NCI-H524 treated with DMSO at 0.1 percent for 48 hours (cell line): ENCODE data around the gene HIF1A.
A peak's percentile ranks its signal among the peaks of the same experiment; 100 is the strongest.
"Not testable (repeated sequence)": the region's sequence is repeated elsewhere in the genome, so short reads cannot be mapped to it uniquely, and the experiment has no call there.

ENCODE experiments used
- DNase-seq: peaks from one replicate; lab custom pipeline; 2025; lab: John Stamatoyannopoulos, UW

The HIF1A gene

GRCh38 chr14:61749264-61749663 lies 54.0 kb downstream of the HIF1A start:
- DNase-seq: no peak

GRCh38 chr14:61749867-61750266 lies 54.6 kb downstream of the HIF1A start:
- peak; percentile 35 for DNase-seq

- DNase-seq: peak; percentile 54
These were observed 55.6 kb downstream of the HIF1A start for GRCh38 chr14:61750708-61751474.

GRCh38 chr14:61751475-61751989 lies 56.2 kb downstream of the HIF1A start:
- DNase-seq: no peak

- DNase-seq: no peak
These were observed 57.3 kb downstream of the HIF1A start for GRCh38 chr14:61752626-61753025.

GRCh38 chr14:61753631-61754030 lies 58.3 kb downstream of the HIF1A start:
- DNase-seq: no peak

DNA sequence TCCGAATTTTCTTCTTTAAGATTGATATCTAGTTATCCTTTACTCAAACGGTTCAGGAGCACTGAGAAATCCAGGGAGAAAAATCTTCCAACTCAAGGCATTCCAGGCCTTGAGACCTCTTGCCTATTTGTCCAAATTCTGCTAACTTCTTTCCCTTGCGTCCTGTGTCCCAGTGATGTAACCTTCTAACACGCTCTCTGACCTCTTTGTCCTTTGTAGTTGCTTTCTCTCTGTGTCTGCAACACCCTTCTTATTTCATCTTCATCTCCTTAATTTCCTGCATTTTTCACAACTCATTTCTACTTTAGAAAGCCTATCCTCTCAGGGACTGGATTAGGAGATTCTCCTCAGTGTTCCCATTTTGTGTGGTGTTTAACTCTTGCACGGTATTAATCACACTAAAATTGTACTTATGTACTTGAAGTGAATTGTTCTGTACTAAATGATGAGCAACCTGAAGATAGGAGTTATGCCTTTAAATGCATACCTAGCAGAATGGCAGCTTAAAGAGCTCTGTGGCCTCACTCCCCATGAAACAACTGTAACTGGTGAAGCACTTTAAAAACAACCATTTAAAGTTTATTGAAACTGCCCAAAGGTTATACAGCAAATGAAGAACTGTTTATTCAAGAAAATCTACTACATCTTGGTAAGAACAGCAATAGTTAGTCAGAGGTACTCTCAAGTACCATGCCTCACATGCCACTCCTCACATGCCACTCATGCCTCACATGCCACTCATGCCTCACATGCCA lies 59.5 kb downstream of the HIF1A start:
- no peak for DNase-seq

DNA sequence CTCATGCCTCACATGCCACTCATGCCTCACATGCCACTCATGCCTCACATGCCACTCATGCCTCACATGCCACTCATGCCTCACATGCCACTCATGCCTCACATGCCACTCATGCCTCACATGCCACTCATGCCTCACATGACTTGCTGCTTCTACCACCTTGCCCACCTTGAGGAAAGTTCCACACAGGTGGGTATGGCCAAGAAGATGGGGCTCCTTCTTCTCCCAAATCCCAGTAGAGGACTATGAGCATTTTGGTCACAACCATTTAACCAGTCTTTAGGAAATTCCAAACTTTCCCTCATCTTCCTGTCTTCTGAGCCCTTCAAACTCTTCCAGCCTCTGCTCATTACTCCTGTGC lies 60.0 kb downstream of the HIF1A start:
- not testable (repeated sequence) for DNase-seq

DNA sequence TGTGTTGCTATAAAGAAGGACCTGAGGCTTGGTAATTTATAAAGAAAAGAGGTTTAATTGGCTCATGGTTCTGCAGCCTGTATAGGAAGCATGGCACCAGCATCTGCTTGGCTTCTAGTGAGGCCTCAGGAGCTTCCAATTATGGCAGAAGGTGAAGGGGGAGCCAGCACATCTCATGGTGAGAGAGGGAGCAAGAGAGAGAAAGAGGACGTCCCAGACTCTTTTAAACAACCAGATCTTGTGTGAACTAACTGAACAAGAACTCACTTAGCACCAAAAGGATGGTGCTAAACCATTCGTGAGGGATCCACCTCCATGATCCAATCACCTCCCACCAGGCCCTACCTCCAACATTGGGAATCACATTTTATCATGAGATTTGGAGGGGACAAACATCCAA lies 60.8 kb downstream of the HIF1A start:
- no peak for DNase-seq

GRCh38 chr14:61759878-61760277 lies 64.6 kb downstream of the HIF1A start:
- no peak for DNase-seq

DNA sequence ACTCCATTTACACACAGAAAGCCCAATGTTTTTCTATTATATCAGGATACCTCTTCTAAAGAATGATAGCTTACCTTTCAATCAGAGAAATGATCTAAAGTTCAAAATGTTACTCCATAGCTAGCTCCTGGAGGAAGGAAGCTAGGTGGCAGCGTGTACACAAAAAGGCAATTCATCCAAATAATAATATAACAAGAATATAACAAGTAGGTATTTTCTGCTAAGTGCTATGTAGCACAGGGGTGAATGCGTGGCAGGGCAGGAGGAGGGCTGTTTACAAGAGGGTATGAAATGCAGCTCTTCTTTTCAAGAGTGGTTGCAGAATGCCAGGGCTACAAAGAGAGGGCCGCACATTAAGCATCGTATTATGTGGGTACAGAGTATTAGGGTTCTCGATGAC lies 66.2 kb downstream of the HIF1A start:
- DNase-seq: no peak

- peak; percentile 98 for DNase-seq
These were observed 66.9 kb downstream of the HIF1A start, which contains the start of gene SNAPC1 for GRCh38 chr14:61761959-61762786. Gene SNAPC1, plus strand, starts transcription at chr14:61762420. Its CDS starts 41 bp downstream, at chr14:61762461.

DNA sequence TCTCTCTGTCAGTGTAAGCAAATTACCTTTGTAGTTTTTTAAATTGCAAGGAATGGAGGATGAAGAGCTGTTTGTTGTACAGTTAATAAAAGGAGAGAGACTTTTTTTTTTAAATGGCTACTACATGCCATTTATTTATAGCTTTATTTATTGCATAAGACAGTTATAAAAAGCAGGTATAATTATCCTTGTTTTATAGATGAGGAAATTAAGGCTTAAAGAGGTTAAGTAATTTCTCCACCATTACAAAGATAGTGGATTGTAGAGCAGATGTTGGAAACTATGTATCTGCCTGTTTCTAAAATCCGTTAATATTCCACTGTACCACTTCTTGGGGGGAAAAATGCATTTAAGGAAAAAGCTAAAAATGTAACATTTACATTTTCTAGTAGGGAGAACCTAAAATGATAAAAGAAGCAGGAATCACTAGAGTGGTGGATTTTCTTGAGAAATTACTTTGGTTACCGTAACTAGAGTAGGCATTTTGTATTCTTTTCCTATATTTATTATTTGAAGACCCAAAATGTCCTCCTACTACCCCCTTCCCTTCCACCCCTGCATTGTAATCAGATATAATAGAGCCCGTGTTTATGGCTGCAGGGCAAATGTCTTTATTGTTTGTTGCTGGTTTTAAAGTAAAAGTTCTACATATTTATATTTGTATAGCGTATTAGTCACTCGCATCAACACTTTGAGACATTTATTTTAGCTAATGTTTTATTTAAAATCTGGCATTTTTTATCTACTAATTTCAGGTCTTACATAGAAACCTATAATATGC lies 69.2 kb downstream of the HIF1A start:
- DNase-seq: no peak

GRCh38 chr14:61765225-61765943 lies 70.1 kb downstream of the HIF1A start:
- no peak for DNase-seq

DNA sequence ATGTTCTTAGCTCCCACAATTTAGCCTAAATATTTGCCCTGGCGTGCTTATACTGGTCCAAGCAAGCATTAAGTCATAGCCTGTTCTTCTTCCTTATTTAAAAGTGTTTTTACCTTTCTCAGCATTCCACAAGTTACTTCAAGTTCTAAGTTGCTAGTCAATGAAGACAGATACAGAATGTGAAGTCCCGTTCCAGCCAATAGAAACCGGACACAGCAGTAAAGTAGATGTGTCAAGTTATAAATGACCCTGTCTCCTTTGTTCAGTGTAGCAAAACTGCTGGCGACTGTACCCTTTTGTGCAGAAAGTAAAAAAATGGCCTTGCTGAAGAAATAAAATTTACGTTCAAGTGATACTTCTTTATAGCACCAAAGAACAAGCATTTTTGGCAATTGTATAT lies 70.8 kb downstream of the HIF1A start:
- DNase-seq: no peak

DNA sequence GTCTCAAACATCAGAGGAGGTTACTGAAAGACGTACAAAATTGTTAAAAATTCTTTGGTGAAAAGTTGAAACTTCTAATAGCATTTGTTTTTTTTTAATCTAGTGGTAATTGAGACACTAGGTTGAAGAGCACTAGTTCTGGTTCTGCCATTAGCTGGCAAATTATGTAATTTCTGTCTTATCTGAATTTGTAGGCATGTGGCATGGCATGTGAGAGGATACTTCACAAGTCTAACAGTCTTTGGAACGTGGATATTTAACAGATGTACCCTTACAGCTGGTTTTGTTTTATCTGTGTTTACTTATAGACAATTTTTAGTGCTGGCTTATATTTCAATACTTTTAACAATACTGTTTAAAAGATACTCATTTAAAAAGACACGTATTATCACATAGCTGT lies 72.9 kb downstream of the HIF1A start:
- DNase-seq: no peak

DNA sequence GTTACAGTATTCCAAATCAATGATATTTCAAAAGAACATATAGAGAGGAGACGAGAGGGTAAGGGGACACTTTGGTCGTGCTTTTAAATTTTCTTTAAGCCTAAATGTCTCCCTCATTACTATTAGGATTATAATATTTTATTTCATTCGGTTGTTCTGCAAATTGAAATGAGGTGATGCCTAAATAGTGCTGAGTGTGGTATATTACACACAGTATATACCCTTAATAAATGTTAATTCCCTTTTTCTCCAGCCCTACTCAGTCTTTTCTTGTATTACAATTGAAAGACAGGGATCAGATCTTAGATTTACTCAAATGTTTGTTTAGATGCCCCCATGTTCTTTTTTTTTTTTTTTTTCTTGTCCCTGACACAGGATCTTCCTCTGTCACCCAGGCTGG lies 74.6 kb downstream of the HIF1A start:
- no peak for DNase-seq

DNA sequence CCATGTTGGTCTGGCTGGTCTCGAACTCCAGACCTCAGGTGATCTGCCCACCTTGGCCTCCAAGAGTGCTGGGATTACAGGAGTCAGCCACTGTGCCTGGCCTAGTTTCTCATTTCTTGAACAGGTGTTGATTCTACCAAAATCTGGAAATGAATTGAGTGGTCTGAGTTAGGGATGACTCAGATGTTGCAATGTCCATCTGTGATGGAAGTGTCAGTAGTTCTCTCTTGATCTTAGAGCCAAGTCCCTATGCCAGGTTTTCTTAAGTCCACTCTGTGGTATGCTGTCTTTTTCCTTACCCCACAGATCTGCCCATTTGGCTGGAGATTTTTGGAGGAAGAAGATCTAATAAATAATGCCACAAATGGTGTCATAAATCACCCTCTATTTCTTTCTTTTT lies 79.5 kb downstream of the HIF1A start:
- DNase-seq: no peak

- no peak for DNase-seq
These were observed 84.8 kb downstream of the HIF1A start for GRCh38 chr14:61780125-61780524.

GRCh38 chr14:61797309-61797708 lies 102.0 kb downstream of the HIF1A start:
- DNase-seq: no peak
